Measurements from ENCODE around the gene SGTA. TPM values are rescaled to one million over a fixed set of nuclear protein-coding genes. Genes with fewer than 3 reads are reported as not detected.

Gene SGTA
- total and polyA plus RNA-seq, 2 of the 4 experiments (the other 2 are of a cell fraction) = 17.4 to 72.9 TPM

- H3K4ac ChIP-seq (ENCODE audit: low read depth, low read length) = no peak overlapping the region
- H3K18ac ChIP-seq (ENCODE audit: low read depth, low read length) = no peak overlapping the region
- H3K9me1 ChIP-seq (ENCODE audit: insufficient read depth, low read length) = no peaks in the 10 kb centered on the region; the same call in 1 of the 2 replicates
- H3K4me3 ChIP-seq (ENCODE audit: insufficient read depth, low read depth, low read length) = no peak overlapping the region
- no peak overlapping the region for H3K23ac ChIP-seq (ENCODE audit: low read depth, low read length)
- no peak overlapping the region for H2AK5ac ChIP-seq (ENCODE audit: low read depth, low read length)
- in situ Hi-C loops (cut with MboI; ENCODE audit: low sequenced_read_pairs) = no loop called here
- no peak overlapping the region for H4K8ac ChIP-seq (ENCODE audit: low read depth in 2 of 2, low read length in 2 of 2)
- no peaks in the 10 kb centered on the region for H3K4me1 ChIP-seq (ENCODE audit: control insufficient read depth, insufficient read depth, low read length)
- dilution Hi-C loops (cut with HindIII; ENCODE audit: low sequenced_read_pairs, unreplicated experiment) = no loop called here
- no peak overlapping the region for H2AFZ ChIP-seq (replicated peaks; ENCODE audit: low read length, poor library complexity)
- H3K27ac ChIP-seq (ENCODE audit: insufficient read depth, low read length) = no peak overlapping the region
- no peak overlapping the region for H4K91ac ChIP-seq (ENCODE audit: insufficient read depth, low read depth, low read length)
- H2AK9ac ChIP-seq (replicated peaks; ENCODE audit: low read depth, low read length, poor library complexity) = no peak overlapping the region
- ChIA-PET POLR2A (ENCODE audit: unreplicated experiment) (no interaction called here), CTCF (no interaction called here)
- H3K14ac ChIP-seq (replicated peaks; ENCODE audit: low read depth, low read length) = no peak overlapping the region
- no peaks in the 10 kb centered on the region for H3K9me3 ChIP-seq (ENCODE audit: control insufficient read depth, insufficient read depth, low read length)
- no peak for TF ChIP-seq BHLHE40 (IDR thresholded peaks at IDR 0.05; ENCODE audit: low read depth, low read length)
- no peak for TF ChIP-seq RAD21 (IDR thresholded peaks at IDR 0.05; ENCODE audit: low read length)
- TF ChIP-seq MAZ (IDR thresholded peaks at IDR 0.05; ENCODE audit: borderline replicate concordance, low read depth, low read length) = no peak
- TF ChIP-seq CHD1 (IDR thresholded peaks at IDR 0.05; ENCODE audit: low read depth, low read length) = no peak
- TF ChIP-seq, protein P1, sequence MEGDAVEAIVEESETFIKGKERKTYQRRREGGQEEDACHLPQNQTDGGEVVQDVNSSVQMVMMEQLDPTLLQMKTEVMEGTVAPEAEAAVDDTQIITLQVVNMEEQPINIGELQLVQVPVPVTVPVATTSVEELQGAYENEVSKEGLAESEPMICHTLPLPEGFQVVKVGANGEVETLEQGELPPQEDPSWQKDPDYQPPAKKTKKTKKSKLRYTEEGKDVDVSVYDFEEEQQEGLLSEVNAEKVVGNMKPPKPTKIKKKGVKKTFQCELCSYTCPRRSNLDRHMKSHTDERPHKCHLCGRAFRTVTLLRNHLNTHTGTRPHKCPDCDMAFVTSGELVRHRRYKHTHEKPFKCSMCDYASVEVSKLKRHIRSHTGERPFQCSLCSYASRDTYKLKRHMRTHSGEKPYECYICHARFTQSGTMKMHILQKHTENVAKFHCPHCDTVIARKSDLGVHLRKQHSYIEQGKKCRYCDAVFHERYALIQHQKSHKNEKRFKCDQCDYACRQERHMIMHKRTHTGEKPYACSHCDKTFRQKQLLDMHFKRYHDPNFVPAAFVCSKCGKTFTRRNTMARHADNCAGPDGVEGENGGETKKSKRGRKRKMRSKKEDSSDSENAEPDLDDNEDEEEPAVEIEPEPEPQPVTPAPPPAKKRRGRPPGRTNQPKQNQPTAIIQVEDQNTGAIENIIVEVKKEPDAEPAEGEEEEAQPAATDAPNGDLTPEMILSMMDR (conservative IDR thresholded peaks at IDR 0.05; ENCODE audit: low read depth, low read length) = no peak
- TF ChIP-seq ELK1 (IDR thresholded peaks at IDR 0.05; ENCODE audit: borderline replicate concordance, low read depth, low read length) = no peak
- no peak for TF ChIP-seq SMC3 (IDR thresholded peaks at IDR 0.05; ENCODE audit: low read depth, low read length)
- no peak for TF ChIP-seq USF2 (IDR thresholded peaks at IDR 0.05; ENCODE audit: low read depth, low read length)
- TF ChIP-seq CEBPB (IDR thresholded peaks at IDR 0.05; ENCODE audit: low read depth, low read length) = no peak
- TF ChIP-seq POLR2A (IDR thresholded peaks at IDR 0.05; ENCODE audit: low read depth, low read length) = no peak
- TF ChIP-seq RCOR1 (IDR thresholded peaks at IDR 0.05; ENCODE audit: insufficient replicate concordance, low read length) = no peak
- no peak for TF ChIP-seq NFE2L2 (IDR thresholded peaks at IDR 0.05; ENCODE audit: low read depth, low read length)
- no peak for TF ChIP-seq RFX5 (IDR thresholded peaks at IDR 0.05; ENCODE audit: low read depth, low read length)
- no peak for TF ChIP-seq FOS (IDR thresholded peaks at IDR 0.05; ENCODE audit: low read depth, low read length)
- no peak for TF ChIP-seq MXI1 (IDR thresholded peaks at IDR 0.05; ENCODE audit: borderline replicate concordance, low read depth, low read length)
- no peak overlapping the region for H3K9ac ChIP-seq (ENCODE audit: low read depth, low read length)
- DNase-seq (no peak), ATAC-seq (ENCODE audit: low read depth) (no peak)
- intact Hi-C loops (cut with micrococcal nuclease) = no loop called here
- H4K20me1 ChIP-seq (ENCODE audit: insufficient read depth, low read length) = peaks cover 3% of the 10 kb centered on the region
- no peaks in the 10 kb centered on the region for H3K27me3 ChIP-seq (ENCODE audit: control insufficient read depth, insufficient read depth, low read length)
- H2BK15ac ChIP-seq (ENCODE audit: low read depth, low read length) = no peak overlapping the region
- H2BK5ac ChIP-seq (ENCODE audit: low read depth, low read length, poor library complexity, severe bottlenecking) = no peak overlapping the region
- H3K79me1 ChIP-seq (ENCODE audit: low read depth in 1 of 2, low read length in 2 of 2) = peaks cover 0 to 16% of the 10 kb centered on the region in 2 experiments; a peak in 3 of 4 replicates
- H2BK120ac ChIP-seq (ENCODE audit: low read depth, low read length) = no peak overlapping the region
- H3K36me3 ChIP-seq (ENCODE audit: control insufficient read depth, insufficient read depth, low read length) = peaks cover 73% of the 10 kb centered on the region
- no peak overlapping the region for H4K5ac ChIP-seq (ENCODE audit: low read depth, low read length)
- no TSS peak for BruUV-seq (replicated peaks)
- no peak overlapping the region for H3K4me2 ChIP-seq (ENCODE audit: low read depth, low read length)
- H2BK20ac ChIP-seq (ENCODE audit: low read depth, low read length) = no peak overlapping the region
- no peak overlapping the region for H3K56ac ChIP-seq (ENCODE audit: extremely low read depth, insufficient read depth, low read length)
- WGBS, 2 experiments (ENCODE audit: extremely low coverage in 2 of 2, insufficient read length in 1 of 2) = 95% methylated on average over 13 of the region's 16 CpGs; no CpG with 5 or more reads in 1 of the 2 experiments
Observed at GRCh38 chr19:2761309-2761677, 21.8 kb downstream of the SGTA start.

All from IMR-90 (cell line).